Panc1 (cell line): ENCODE data around the gene TBC1D22A. TPM values are rescaled to one million over a fixed set of nuclear protein-coding genes. Genes with fewer than 3 reads are reported as not detected.

ENCODE experiments used
- ATAC-seq: fragments of 200-7000 bp; cut with Tn5 transposase; 2 replicates; pipeline ENCODE4 v1.9.1; 2020; ENCODE audit warnings: mild to moderate bottlenecking, moderate library complexity
- BruUV-seq: library from RNA; stranded (reverse); fragments of 400-500 nt; replicated peaks from 2 replicates; lab custom pipeline; 2021; lab: Mats Ljungman, UMichigan
- CTCF ChIA-PET: fragments of 300-600 bp; sonication (Branson Sonifier 250); formaldehyde crosslinking; loops from one replicate; lab custom pipeline; 2022; ENCODE audit warnings: antibody characterized with exemption; lab: Charles Lee
- POLR2A ChIA-PET: fragments of 300-600 bp; sonication (Branson Sonifier 250); formaldehyde crosslinking; loops from one replicate; lab custom pipeline; 2022; ENCODE audit warnings: antibody characterized with exemption; lab: Charles Lee
- DNase-seq: peaks from one replicate; pipeline ENCODE4 v3.0.0-alpha.2; 2010; ENCODE audit warnings: low read depth, low spot score
- H3K27ac ChIP-seq: 2 replicates; pipeline ENCODE4 v1.5.1; 2011; ENCODE audit warnings: mild to moderate bottlenecking, low read length, inconsistent platforms
- H3K27me3 ChIP-seq: fragments of 200-500 bp; sonication (Bioruptor generic); 2 replicates; pipeline ENCODE4 v1.6.0; 2014; ENCODE audit warnings: low read length, inconsistent platforms; ENCODE audit not compliant: control insufficient read depth, insufficient read depth
- H3K36me3 ChIP-seq: fragments of 200-500 bp; sonication (Bioruptor generic); 2 replicates; pipeline ENCODE4 v1.5.1; 2014; ENCODE audit warnings: inconsistent platforms, mild to moderate bottlenecking, low read length, moderate library complexity; ENCODE audit not compliant: control insufficient read depth, insufficient read depth
- H3K4me1 ChIP-seq: 2 replicates; pipeline ENCODE4 v1.5.1; 2011; ENCODE audit warnings: inconsistent platforms, mild to moderate bottlenecking, low read length, moderate library complexity; ENCODE audit not compliant: control insufficient read depth, insufficient read depth
- H3K4me3 ChIP-seq, 2 experiments: 2 replicates each; pipeline ENCODE4 v1.5.1; 2011 to 2012; ENCODE audit warnings: low read depth in 2 of 2, low read length in 2 of 2, mild to moderate bottlenecking in 2 of 2, inconsistent platforms in 1 of 2, moderate library complexity in 1 of 2
- H3K9me3 ChIP-seq: fragments of 200-500 bp; sonication (Bioruptor generic); 2 replicates; pipeline ENCODE4 v1.5.1; 2014; ENCODE audit warnings: low read depth, mild to moderate bottlenecking, inconsistent platforms, low read length, moderate library complexity; ENCODE audit not compliant: control insufficient read depth, insufficient read depth
- CTCF ChIP-seq: fragments of 450-650 bp; IDR thresholded peaks from 2 replicates; pipeline ENCODE4 v1.5.1; 2017; ENCODE audit warnings: mild to moderate bottlenecking
- POLR2AphosphoS5 ChIP-seq: IDR thresholded peaks from 2 replicates; pipeline ENCODE4 v1.6.1; 2012; ENCODE audit warnings: mild to moderate bottlenecking, low read depth, low read length, moderate library complexity
- REST ChIP-seq, 2 experiments: IDR thresholded peaks; 2 replicates each; pipeline ENCODE4 v1.6.1; 2011 to 2012; ENCODE audit warnings: low read depth in 2 of 2, control low read depth in 1 of 2, low read length in 1 of 2, mild to moderate bottlenecking in 1 of 2, moderate library complexity in 1 of 2; ENCODE audit not compliant: insufficient read depth in 1 of 2
- SIN3A ChIP-seq: IDR thresholded peaks from 2 replicates; pipeline ENCODE4 v1.6.1; 2012; ENCODE audit warnings: low read depth, mild to moderate bottlenecking, low read length, moderate library complexity, borderline replicate concordance; ENCODE audit not compliant: insufficient read depth
- TCF7L2 ChIP-seq: IDR thresholded peaks from 2 replicates; pipeline ENCODE4 v1.6.1; 2011; ENCODE audit warnings: mild to moderate bottlenecking, low read depth, low read length, inconsistent platforms
- in situ Hi-C: cut with HindIII; loops from 2 replicates; pipeline ENCODE4 v1.10.0; 2016; ENCODE audit warnings: low sequenced_read_pairs, low pct_unique_long_range_greater_than_20kb
- intact Hi-C: fragments of 100-400 bp; cut with micrococcal nuclease; formaldehyde crosslinking; loops from one replicate; pipeline ENCODE4 v1.10.0; 2022; ENCODE audit not compliant: unreplicated experiment
- total RNA-seq: library from RNA; stranded (reverse); gene quantifications from one replicate; pipeline ENCODE4 v1.2.1, GENCODE V29; 2021; ENCODE audit not compliant: unreplicated experiment

The TBC1D22A gene
- total RNA-seq, 1 experiment from 2014 or later: 28.7 TPM

- CTCF ChIA-PET: no interaction called here
- in situ Hi-C loops (no loop called here), intact Hi-C loops (no loop called here)
- no peaks in the 10 kb centered on the region for H3K4me1 ChIP-seq
- H3K27ac ChIP-seq: no peak overlapping the region
- DNase-seq: no peak
- no TSS peak for BruUV-seq
- H3K9me3 ChIP-seq: no peaks in the 10 kb centered on the region
- no peaks in the 10 kb centered on the region for H3K36me3 ChIP-seq
- H3K27me3 ChIP-seq: no peaks in the 10 kb centered on the region
- H3K4me3 ChIP-seq: no peak overlapping the region
- no peak for TF ChIP-seq POLR2AphosphoS5
- no peak for TF ChIP-seq SIN3A
- ATAC-seq: no peak
- POLR2A ChIA-PET: no interaction called here
Observed at GRCh38 chr22:47014636-47015345, 252.3 kb downstream of the TBC1D22A start.

- H3K9me3 ChIP-seq: no peaks in the 10 kb centered on the region
- H3K27ac ChIP-seq: no peak overlapping the region
- TF ChIP-seq REST (IDR thresholded peaks at IDR 0.05; ENCODE audit: insufficient read depth in 1 of 2, low read depth in 2 of 2, low read length in 1 of 2) (no peak), TCF7L2 (no peak), POLR2AphosphoS5 (no peak), SIN3A (no peak), CTCF (no peak)
- DNase-seq (no peak), ATAC-seq (no peak)
- H3K27me3 ChIP-seq: no peaks in the 10 kb centered on the region
- no TSS peak for BruUV-seq
- no peak overlapping the region for H3K4me3 ChIP-seq
- H3K36me3 ChIP-seq: no peaks in the 10 kb centered on the region
- H3K4me1 ChIP-seq: no peaks in the 10 kb centered on the region
- ChIA-PET POLR2A (no interaction called here), CTCF (no interaction called here)
- in situ Hi-C loops: no loop called here
- intact Hi-C loops: no loop called here
Observed at GRCh38 chr22:47015589-47016178, 253.2 kb downstream of the TBC1D22A start.

- H3K27me3 ChIP-seq: no peaks in the 10 kb centered on the region
- BruUV-seq: no TSS peak
- POLR2A ChIA-PET: no interaction called here
- H3K36me3 ChIP-seq: no peaks in the 10 kb centered on the region
- intact Hi-C loops: no loop called here
- no peak for TF ChIP-seq TCF7L2
- TF ChIP-seq REST (IDR thresholded peaks at IDR 0.05; ENCODE audit: insufficient read depth in 1 of 2, low read depth in 2 of 2, low read length in 1 of 2): no peak
- no peak for TF ChIP-seq SIN3A
- TF ChIP-seq CTCF: no peak
- no peak for TF ChIP-seq POLR2AphosphoS5
- no peak for ATAC-seq
- H3K4me1 ChIP-seq: no peaks in the 10 kb centered on the region
- H3K27ac ChIP-seq: no peak overlapping the region
- H3K9me3 ChIP-seq: no peaks in the 10 kb centered on the region
- DNase-seq: no peak
- in situ Hi-C loops: no loop called here
- CTCF ChIA-PET: no interaction called here
- H3K4me3 ChIP-seq: no peak overlapping the region
Observed at GRCh38 chr22:47016631-47017030, 254.2 kb downstream of the TBC1D22A start.
